Measurements from ENCODE around the gene CCR4.
"Not testable (repeated sequence)": the region's sequence is repeated elsewhere in the genome, so short reads cannot be mapped to it uniquely, and the experiment has no call there.

Gene CCR4

DNA sequence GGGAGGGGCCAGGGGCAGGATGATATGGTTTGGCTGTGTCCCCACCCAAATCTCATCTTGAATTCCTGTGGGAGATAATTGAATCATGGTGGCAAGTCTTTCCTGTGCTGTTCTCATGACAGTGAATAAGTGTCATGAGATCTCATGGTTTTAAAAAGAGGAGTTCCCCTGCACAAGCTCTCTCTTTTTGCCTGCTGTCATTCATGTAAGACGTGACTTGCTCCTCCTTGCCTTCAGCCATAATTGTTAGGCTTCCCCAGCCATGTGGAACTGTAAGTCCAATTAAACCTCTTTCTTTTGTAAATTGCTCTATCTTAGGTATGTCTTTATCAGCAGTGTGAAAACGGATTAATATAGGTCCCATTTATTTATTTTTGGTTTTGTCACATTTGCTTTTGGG lies 20.2 kb upstream of the CCR4 start:
- H3K27ac ChIP-seq (ENCODE audit: insufficient read depth, low read depth, low read length, poor library complexity, severe bottlenecking); H3K27me3 ChIP-seq (ENCODE audit: control insufficient read depth, insufficient read depth, low read length, poor library complexity, severe bottlenecking); H3K36me3 ChIP-seq (ENCODE audit: control insufficient read depth, insufficient read depth, low read length); H3K9me3 ChIP-seq (ENCODE audit: control insufficient read depth, low read length); H3K4me1 ChIP-seq (ENCODE audit: control insufficient read depth, insufficient read depth, low read length); H3K4me3 ChIP-seq (ENCODE audit: insufficient read depth, low read depth, low read length): not testable (repeated sequence)
- 85 to 93% methylated on average over 2 of the region's 2 CpGs for WGBS, 2 experiments

DNA sequence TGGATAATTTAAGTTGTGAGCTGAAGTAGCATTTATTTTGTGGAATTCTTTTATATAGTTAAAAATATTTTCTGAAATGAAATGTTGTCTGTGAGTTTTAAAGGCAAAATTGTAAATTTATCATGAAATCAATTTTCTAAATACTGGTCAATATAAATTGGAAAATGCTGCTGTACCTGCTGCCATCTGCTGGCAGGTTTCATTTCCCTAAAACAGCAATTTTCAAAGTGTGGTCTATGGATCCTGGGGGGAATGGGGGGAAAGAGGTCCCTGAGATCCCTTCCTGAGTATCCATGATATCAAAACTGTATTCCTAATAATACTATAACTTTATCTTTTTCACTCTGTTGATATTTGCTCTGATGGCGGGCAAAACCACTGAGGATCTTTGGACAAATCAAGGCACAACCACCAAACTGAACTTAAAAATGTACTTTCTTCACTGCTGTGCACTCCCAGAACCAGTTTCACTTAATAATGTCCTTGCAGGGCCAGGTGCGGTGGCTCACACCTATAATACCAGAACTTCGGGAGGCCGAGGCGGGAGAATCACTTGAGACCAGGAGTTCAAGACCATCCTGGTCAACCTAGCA lies 17.2 kb upstream of the CCR4 start:
- Histone ChIP-seq H3K27ac (ENCODE audit: insufficient read depth, low read depth, low read length, poor library complexity, severe bottlenecking) (no peak overlapping the region), H3K9me3 (ENCODE audit: control insufficient read depth, low read length) (no peaks in the 10 kb centered on the region), H3K4me1 (ENCODE audit: control insufficient read depth, insufficient read depth, low read length) (no peaks in the 10 kb centered on the region), H3K4me3 (ENCODE audit: insufficient read depth, low read depth, low read length) (no peak overlapping the region), H3K36me3 (ENCODE audit: control insufficient read depth, insufficient read depth, low read length) (no peaks in the 10 kb centered on the region), H3K27me3 (ENCODE audit: control insufficient read depth, insufficient read depth, low read length, poor library complexity, severe bottlenecking) (no peaks in the 10 kb centered on the region)
- 79 to 87% methylated on average over 5 of the region's 5 CpGs for WGBS, 2 experiments

DNA sequence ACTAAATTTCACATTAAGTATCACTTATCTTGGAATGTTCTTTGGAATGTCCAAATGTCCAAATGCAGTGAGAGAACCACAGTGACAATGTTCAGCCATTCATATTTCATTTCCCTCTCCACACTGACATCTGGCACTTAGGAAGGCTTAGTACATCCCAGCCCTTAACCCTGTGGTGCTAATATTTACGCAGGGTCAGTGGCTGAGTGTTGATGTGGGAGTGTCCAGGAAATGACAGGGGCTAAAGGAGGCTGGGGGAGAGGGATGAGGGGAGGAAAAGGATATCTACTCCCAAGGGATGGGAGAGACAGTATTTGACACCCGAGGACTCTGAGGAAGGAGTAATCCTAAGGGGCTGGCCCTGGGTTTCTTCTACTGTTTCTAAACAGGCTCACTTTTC lies 14.1 kb upstream of the CCR4 start:
- Histone ChIP-seq H3K36me3 (ENCODE audit: control insufficient read depth, insufficient read depth, low read length) (no peaks in the 10 kb centered on the region), H3K4me1 (ENCODE audit: control insufficient read depth, insufficient read depth, low read length) (no peaks in the 10 kb centered on the region)

DNA sequence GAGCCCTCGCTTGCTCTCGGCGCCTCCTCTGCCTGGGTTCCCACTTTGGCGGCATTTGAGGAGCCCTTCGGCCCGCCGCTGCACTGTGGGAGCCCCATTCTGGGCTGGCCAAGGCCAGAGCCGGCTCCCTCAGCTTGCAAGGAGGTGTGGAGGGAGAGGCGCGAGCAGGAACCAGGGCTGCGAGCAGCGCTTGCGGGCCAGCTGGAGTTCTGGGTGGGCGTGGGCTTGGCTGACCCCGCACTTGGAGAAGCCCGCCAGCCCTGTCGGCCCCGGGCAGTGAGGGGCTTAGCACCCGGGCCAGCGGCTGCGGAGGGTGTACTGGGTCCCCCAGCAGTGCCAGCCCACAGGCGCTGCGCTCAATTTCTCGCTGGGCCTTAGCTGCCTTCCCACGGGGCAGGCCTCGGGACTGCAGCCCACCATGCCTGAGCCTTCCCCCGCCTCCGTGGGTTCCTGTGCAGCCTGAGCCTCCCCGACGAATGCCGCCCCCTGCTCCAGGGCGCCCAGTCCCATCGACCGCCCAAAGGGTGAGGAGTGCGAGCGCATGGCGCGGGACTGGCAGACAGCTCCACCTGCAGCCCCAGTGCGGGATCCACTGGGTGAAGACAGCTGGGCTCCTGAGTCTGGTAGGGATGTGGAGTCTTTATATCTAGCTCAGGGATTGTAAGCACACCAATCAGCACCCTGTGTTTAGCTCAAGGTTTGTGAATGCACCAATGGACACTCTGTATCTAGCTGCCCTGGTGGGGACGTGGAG lies 11.7 kb upstream of the CCR4 start:
- H3K9me3 ChIP-seq (ENCODE audit: control insufficient read depth, low read length); H3K4me3 ChIP-seq (ENCODE audit: insufficient read depth, low read depth, low read length); H3K27me3 ChIP-seq (ENCODE audit: control insufficient read depth, insufficient read depth, low read length, poor library complexity, severe bottlenecking); H3K36me3 ChIP-seq (ENCODE audit: control insufficient read depth, insufficient read depth, low read length); H3K4me1 ChIP-seq (ENCODE audit: control insufficient read depth, insufficient read depth, low read length); H3K27ac ChIP-seq (ENCODE audit: insufficient read depth, low read depth, low read length, poor library complexity, severe bottlenecking): not testable (repeated sequence)
- 93% methylated on average over 40 of the region's 40 CpGs for WGBS, 2 experiments

More for the DNA sequence above, 14.1 kb upstream of the CCR4 start:
- H3K27ac ChIP-seq (ENCODE audit: insufficient read depth, low read depth, low read length, poor library complexity, severe bottlenecking) = no peak overlapping the region
- no peaks in the 10 kb centered on the region for H3K27me3 ChIP-seq (ENCODE audit: control insufficient read depth, insufficient read depth, low read length, poor library complexity, severe bottlenecking)
- no peaks in the 10 kb centered on the region for H3K9me3 ChIP-seq (ENCODE audit: control insufficient read depth, low read length)
- H3K4me3 ChIP-seq (ENCODE audit: insufficient read depth, low read depth, low read length) = no peak overlapping the region
- WGBS, 2 experiments = 88 to 92% methylated on average over 2 of the region's 2 CpGs

DNA sequence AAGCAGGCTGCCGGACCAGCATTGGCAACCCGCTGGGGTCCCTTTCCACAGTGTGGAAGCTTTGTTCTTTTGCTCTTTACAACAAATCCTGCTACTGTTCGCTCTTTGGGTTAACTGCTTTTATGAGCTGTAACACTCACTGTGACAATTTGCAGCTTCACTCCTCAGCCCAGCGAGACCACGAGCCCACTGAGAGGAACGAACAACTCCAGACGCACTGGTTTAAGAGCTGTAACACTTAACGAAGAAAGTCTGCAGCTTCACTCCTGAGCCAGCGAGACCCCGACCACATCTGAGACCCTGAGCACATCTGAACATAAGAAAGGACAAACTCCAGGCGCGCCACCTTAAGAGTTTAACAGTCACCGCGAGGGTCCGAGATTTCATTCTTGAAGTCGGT lies 10.7 kb upstream of the CCR4 start:
- Histone ChIP-seq H3K9me3 (ENCODE audit: control insufficient read depth, low read length) (no peaks in the 10 kb centered on the region), H3K36me3 (ENCODE audit: control insufficient read depth, insufficient read depth, low read length) (no peaks in the 10 kb centered on the region), H3K27ac (ENCODE audit: insufficient read depth, low read depth, low read length, poor library complexity, severe bottlenecking) (no peak overlapping the region), H3K27me3 (ENCODE audit: control insufficient read depth, insufficient read depth, low read length, poor library complexity, severe bottlenecking) (no peaks in the 10 kb centered on the region), H3K4me3 (ENCODE audit: insufficient read depth, low read depth, low read length) (no peak overlapping the region), H3K4me1 (ENCODE audit: control insufficient read depth, insufficient read depth, low read length) (no peaks in the 10 kb centered on the region)
- WGBS, 2 experiments = 93 to 94% methylated on average over 16 of the region's 16 CpGs

DNA sequence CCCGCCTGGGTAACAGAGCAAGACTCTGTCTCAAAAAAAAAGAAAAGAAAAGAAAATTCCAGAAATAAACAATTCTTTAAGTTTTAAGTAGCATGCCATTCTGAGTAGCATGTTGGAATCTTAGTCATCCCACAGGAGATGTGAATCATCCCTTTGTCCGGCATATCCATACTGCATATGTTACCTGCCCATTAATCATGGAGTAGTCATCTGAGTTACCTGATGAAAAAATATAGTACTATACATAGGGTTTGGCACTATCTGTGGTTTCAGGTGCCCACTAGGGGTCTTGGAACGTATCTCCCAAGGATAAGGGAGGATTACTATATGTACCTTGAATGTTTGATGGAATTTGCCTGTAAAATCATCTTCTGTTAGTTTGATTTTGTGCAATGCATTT lies 6.3 kb upstream of the CCR4 start:
- Histone ChIP-seq H3K36me3 (ENCODE audit: control insufficient read depth, insufficient read depth, low read length) (no peaks in the 10 kb centered on the region), H3K4me1 (ENCODE audit: control insufficient read depth, insufficient read depth, low read length) (no peaks in the 10 kb centered on the region), H3K27ac (ENCODE audit: insufficient read depth, low read depth, low read length, poor library complexity, severe bottlenecking) (no peak overlapping the region), H3K4me3 (ENCODE audit: insufficient read depth, low read depth, low read length) (no peak overlapping the region), H3K9me3 (ENCODE audit: control insufficient read depth, low read length) (no peaks in the 10 kb centered on the region), H3K27me3 (ENCODE audit: control insufficient read depth, insufficient read depth, low read length, poor library complexity, severe bottlenecking) (no peaks in the 10 kb centered on the region)
- 96 to 98% methylated on average over 3 of the region's 3 CpGs for WGBS, 2 experiments

DNA sequence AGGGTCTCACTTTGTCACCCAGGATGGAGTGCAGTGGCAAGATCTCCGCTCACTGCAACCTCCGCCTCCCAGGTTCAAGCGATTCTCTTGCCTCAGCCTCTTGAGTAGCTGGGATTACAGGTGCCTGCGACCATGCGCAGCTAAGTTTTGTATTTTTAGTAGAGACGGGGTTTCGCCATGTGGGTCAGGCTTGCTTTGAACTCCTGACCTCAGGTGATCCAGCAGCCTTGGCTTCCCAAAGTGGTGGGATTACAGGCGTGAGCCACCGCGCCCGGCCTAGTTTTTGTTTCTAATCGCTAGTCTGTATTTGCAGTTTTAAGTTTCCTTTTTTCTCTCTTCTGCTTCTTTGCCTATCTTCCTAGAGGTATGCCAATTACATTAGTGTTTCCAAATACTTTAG lies 5.8 kb upstream of the CCR4 start:
- WGBS, 2 experiments = 92 to 95% methylated on average over 12 of the region's 12 CpGs
- H3K27me3 ChIP-seq (ENCODE audit: control insufficient read depth, insufficient read depth, low read length, poor library complexity, severe bottlenecking); H3K4me3 ChIP-seq (ENCODE audit: insufficient read depth, low read depth, low read length): not testable (repeated sequence)

DNA sequence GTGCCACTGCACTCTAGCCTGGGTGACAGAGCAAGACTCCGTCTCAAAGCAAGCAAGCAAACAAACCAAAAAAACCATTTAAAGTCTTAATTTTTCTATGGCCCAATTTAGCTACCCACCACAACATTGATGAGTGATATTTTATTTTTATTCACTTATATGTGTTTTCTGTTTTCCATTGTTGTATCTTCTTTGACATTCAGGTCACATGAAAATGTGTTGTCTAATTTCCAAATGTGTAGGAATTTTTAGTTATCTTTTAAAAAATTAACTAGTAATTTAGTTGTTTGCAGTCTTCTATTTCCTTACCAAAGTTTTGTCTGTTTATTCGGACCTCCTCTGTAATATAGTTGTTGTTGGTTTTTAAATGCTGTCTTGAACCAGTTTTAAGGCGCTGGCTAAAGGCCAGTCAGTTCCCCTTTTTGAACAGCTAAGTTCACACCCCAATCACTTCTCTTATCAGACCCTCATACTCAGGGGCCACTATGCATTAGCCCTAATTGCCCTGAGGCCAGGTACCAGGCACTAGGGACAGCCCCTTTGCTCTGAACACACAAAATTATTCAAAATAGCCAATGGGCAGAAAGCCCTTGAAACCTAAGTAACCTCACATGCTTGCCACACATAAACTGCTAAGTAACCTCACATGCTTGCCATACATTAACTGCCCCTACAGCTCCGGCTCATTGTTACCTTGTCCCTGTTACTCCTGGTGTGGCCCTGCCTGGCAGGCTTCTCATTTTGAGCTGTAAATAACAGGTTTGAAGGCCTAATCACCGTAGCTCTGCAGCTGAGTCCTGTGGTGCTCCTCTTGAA lies 4.3 kb upstream of the CCR4 start:
- Histone ChIP-seq H3K27me3 (ENCODE audit: control insufficient read depth, insufficient read depth, low read length, poor library complexity, severe bottlenecking) (no peaks in the 10 kb centered on the region), H3K27ac (ENCODE audit: insufficient read depth, low read depth, low read length, poor library complexity, severe bottlenecking) (no peak overlapping the region), H3K4me3 (ENCODE audit: insufficient read depth, low read depth, low read length) (no peak overlapping the region), H3K9me3 (ENCODE audit: control insufficient read depth, low read length) (no peaks in the 10 kb centered on the region), H3K4me1 (ENCODE audit: control insufficient read depth, insufficient read depth, low read length) (no peaks in the 10 kb centered on the region), H3K36me3 (ENCODE audit: control insufficient read depth, insufficient read depth, low read length) (no peaks in the 10 kb centered on the region)
- 77 to 82% methylated on average over 4 to 5 of the region's 5 CpGs for WGBS, 2 experiments

More for the DNA sequence above, 5.8 kb upstream of the CCR4 start:
- not testable (repeated sequence) for H3K36me3 ChIP-seq (ENCODE audit: control insufficient read depth, insufficient read depth, low read length); H3K4me1 ChIP-seq (ENCODE audit: control insufficient read depth, insufficient read depth, low read length); H3K9me3 ChIP-seq (ENCODE audit: control insufficient read depth, low read length); H3K27ac ChIP-seq (ENCODE audit: insufficient read depth, low read depth, low read length, poor library complexity, severe bottlenecking)

DNA sequence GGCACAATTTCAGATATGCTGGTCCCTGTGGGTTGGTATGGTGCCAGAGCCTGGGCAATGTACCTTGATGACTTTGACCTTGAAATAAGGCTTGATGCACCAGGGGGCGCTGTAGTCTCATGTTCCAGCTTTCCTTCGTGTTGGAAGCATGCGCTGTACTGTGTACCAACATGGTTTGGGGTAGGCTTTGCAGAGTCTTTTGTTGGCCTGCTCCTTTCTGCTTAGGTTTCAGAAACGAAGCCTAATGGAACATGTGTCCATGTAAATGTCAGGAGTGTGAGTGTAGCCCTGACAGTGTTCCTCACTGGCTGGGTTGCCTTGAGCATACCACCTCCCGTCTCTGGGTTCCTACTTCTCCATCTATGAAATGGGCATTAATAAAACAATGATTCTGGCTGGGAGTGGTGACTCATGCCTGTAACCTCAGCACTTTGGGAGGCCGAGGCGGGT lies 3.6 kb upstream of the CCR4 start:
- H3K4me1 ChIP-seq (ENCODE audit: control insufficient read depth, insufficient read depth, low read length) = no peaks in the 10 kb centered on the region
- no peak overlapping the region for H3K4me3 ChIP-seq (ENCODE audit: insufficient read depth, low read depth, low read length)
- H3K36me3 ChIP-seq (ENCODE audit: control insufficient read depth, insufficient read depth, low read length) = no peaks in the 10 kb centered on the region
- no peaks in the 10 kb centered on the region for H3K27me3 ChIP-seq (ENCODE audit: control insufficient read depth, insufficient read depth, low read length, poor library complexity, severe bottlenecking)
- WGBS, 2 experiments = 44 to 49% methylated on average over 7 of the region's 7 CpGs
- no peak overlapping the region for H3K27ac ChIP-seq (ENCODE audit: insufficient read depth, low read depth, low read length, poor library complexity, severe bottlenecking)
- H3K9me3 ChIP-seq (ENCODE audit: control insufficient read depth, low read length) = no peaks in the 10 kb centered on the region

All from ectodermal cell (in vitro differentiated cells).